Measurements from ENCODE around the gene IL17B. TPM values are rescaled to one million over a fixed set of nuclear protein-coding genes. Genes with fewer than 3 reads are reported as not detected.

Gene IL17B
- total and polyA plus RNA-seq, 2 of the 8 experiments (the other 6 are each of a cell fraction or from before 2014, with no cell fraction given): 0.18 TPM; not detected in 1

GRCh38 chr5:149348518-149348917, 30.6 kb downstream of the IL17B start (continued):
- TF ChIP-seq RFX5 (IDR thresholded peaks at IDR 0.05; ENCODE audit: borderline replicate concordance, low read depth, low read length): no peak
- TF ChIP-seq E2F6 (IDR thresholded peaks at IDR 0.05): no peak

Data from H1 (cell line).